Left hindlimb (tissue), 1 donor: ENCODE results near the gene GRK5.
"Not testable (repeated sequence)": the region's sequence is repeated elsewhere in the genome, so short reads cannot be mapped to it uniquely, and the experiment has no call there.

Experiments
- DNase-seq: peaks from one replicate; pipeline ENCODE4 v3.0.0-alpha.2; 2018

GRK5 gene

GRCh38 chr10:119225083-119225658 is 17.8 kb downstream of the GRK5 start:
- DNase-seq = peak; percentile 10

DNA sequence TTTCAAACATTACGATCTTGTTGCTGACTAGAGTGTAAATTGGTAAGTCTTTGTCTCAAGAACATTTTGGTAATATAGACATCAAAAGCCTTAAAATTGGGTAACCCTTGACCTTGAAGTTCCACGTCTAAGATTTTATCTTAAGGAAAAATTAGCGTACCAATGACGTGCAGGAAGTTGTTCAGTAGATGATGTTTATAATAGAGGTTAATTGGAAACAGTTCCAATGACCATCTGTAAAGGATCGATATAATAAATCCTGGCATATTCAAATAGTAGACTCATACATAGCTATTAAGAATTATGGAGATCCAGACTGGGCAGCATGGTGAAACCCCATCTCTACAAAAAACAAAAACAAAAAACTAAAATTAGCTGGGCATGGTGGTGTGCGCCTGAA is 20.5 kb downstream of the GRK5 start:
- no peak for DNase-seq

- no peak for DNase-seq
Observed at GRCh38 chr10:119231654-119232053, 24.3 kb downstream of the GRK5 start.

DNA sequence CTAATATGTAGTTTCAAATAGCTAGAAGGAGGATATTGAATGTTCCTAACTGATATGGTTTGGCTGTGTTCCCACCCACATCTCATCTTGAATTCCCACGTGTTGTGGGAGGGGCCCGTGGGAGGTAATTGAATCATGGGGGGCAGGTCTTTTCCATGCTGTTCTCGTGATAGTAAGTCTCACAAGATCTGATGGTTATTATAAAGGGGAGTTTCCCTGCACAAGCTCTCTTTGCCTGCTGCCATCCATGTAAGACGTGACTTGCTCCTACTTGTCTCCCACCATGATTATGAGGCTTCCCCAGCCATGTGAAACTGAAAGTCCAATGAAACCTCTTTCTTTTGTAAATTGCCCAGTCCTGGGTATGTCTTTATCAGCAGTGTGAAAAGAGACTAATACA is 25.1 kb downstream of the GRK5 start:
- DNase-seq = peak; percentile 3

GRCh38 chr10:119233123-119233820 is 25.9 kb downstream of the GRK5 start:
- peak; percentile 26 for DNase-seq

GRCh38 chr10:119233821-119234220 is 26.4 kb downstream of the GRK5 start:
- DNase-seq = peak; percentile 21

GRCh38 chr10:119235356-119235755 is 28.0 kb downstream of the GRK5 start:
- DNase-seq = no peak

DNA sequence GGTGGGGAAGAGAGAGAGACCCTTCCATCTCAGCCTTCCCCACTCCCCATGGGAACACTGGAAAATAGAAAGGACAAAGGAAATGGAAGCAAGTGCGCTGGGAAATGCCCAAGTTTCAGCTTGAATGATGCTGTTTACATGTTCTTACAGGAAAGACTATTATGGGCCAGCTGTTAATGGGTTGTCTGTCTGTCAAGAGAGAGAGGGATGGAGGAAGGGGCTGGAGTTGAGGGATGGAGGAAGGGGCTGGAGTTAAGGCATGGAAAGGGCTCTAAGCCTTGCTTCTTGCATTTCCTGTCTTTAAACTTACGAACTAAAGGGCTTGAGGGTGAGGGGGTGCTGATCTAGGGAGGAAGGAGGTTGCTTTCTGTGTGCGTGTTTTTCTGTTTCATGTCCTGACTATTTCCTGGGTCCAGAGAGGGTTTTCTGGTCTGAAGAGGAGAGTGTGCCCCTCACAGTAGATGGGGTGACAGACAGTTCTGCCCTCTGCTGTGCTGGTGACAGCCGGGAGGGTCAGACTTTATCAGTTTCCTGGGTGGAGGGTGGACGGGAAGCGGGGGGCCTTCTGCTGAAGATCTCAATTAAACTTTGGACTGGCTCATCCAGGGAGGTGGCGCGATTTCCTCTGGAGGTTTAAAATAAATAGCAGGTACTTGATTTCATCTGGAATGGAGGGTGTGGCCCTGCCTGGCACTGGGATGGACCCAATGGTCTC is 30.5 kb downstream of the GRK5 start:
- DNase-seq = peak; percentile 22

DNA sequence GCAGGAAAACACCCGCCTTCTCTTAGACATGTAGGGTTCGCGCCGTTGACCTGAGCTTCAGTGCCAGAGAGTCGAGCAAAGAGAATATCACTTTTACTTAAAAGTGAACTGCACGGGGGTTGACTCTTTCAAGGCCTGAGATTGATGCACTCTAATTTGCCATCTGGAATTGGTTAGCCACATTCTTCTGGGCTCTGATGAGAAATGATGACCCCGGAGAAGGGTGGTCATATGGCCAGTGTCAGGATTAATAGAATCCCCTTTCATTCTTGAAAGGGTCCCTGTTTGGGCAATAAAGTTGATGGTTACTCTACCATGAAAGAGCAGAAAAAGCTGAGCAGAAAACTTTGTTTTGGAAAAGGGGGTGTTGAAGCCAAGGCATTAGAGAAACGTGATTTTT is 31.2 kb downstream of the GRK5 start:
- DNase-seq = no peak

- DNase-seq = not testable (repeated sequence)
Observed at GRCh38 chr10:119239015-119239414, 31.6 kb downstream of the GRK5 start.

GRCh38 chr10:119239630-119240029 is 32.3 kb downstream of the GRK5 start:
- DNase-seq = not testable (repeated sequence)

- DNase-seq = no peak
Observed at GRCh38 chr10:119241066-119241465, 33.7 kb downstream of the GRK5 start.

GRCh38 chr10:119242186-119242585 is 34.8 kb downstream of the GRK5 start:
- DNase-seq = peak; percentile 4

DNA sequence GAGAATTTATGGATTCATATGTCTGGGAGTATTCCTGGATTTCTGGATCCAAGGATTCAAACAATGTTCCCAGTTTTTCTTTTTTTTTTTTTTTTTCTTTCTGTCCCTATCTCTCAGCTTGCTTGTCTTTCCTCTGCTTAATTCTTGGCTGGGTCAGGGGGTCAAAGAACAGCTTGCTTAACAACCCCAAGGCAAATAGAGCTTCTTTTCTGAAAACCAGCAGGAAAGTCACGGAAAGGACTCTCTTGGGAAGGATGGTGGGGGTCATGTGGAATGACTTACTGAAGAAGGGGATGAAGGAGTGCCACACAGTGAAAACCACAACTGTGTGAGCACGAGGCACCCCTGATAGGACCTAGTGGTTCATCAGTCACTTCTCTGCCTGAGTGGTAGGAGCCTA is 36.1 kb downstream of the GRK5 start:
- DNase-seq = no peak

GRCh38 chr10:119243967-119244366 is 36.6 kb downstream of the GRK5 start:
- peak; percentile 1 for DNase-seq

- DNase-seq = no peak
Observed at GRCh38 chr10:119245272-119245671, 37.9 kb downstream of the GRK5 start.

GRCh38 chr10:119246862-119247549 is 39.6 kb downstream of the GRK5 start:
- DNase-seq = peak; percentile 41

DNA sequence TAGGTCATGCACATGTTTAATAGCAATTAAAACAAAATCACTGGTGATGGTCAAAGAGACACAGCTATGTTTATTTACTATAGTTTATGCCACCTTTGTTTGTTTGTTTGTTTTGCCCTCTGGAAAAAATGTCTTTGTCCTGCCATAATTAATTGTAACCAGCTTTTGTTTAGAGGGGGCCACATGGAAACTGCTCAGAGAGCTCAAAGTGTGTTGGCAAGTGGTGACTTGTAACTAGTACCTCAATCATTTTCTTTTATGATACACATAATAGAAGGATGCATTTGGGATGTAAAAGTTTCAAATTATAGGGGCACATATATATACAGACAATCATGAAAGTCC is 40.2 kb downstream of the GRK5 start:
- peak; percentile 3 for DNase-seq

- DNase-seq = peak; percentile 2
Observed at GRCh38 chr10:119248184-119248583, 40.8 kb downstream of the GRK5 start.

GRCh38 chr10:119248681-119249080 is 41.3 kb downstream of the GRK5 start:
- DNase-seq = no peak

- peak; percentile 23 for DNase-seq
Observed at GRCh38 chr10:119250641-119251314, 43.4 kb downstream of the GRK5 start.

DNA sequence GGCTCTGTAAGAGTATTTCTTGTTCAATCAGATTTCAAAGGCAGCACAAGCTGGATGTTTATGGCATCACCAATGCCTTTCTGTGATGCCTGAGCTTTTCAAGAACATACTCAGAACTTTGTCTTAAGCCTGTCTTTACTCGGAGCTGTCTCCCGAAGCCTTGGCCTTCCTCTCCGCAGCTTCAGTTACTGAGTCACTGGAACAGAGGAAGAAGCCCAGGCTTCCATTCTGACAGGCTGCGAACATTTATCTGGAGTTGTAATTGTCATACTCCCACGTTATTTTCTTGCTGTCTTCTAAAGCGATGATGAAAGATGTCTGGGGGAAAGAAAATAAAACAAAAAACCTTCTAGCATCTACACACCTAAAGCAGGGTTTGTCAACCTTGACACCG is 43.9 kb downstream of the GRK5 start:
- DNase-seq = peak; percentile 11

DNA sequence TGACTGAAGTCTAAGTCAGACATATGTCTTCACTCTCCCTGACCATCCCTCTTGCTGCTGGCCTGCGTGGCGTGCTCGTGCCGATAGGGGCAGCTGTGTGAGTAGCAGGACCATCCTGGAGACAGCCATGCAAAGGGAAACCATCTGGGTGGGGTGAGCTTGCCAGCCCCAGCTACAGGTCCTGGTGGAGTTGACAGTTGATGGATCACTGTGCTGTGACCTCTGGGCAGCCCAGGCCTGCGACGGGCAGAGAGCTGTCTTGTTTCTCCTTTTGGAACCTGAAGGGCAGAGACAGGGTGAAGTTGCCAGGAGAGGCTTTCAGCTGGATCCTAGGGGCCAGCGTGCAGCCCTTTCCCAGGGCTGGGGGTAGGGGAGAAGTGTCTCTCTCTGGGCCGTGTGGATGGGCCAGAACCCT is 44.7 kb downstream of the GRK5 start:
- peak; percentile 26 for DNase-seq
